GM12878 (cell line): ENCODE data around the gene IL36RN.

Source experiments
- CREB1 ChIP-seq: IDR thresholded peaks from 2 replicates; pipeline ENCODE4 v1.6.1; 2012; ENCODE audit warnings: low read depth, mild to moderate bottlenecking, inconsistent platforms
- MEF2A ChIP-seq: IDR thresholded peaks from 2 replicates; pipeline ENCODE4 v1.6.1; 2011; ENCODE audit warnings: low read depth, mild to moderate bottlenecking, low read length, moderate library complexity; ENCODE audit not compliant: insufficient read depth
- MTA2 ChIP-seq: fragments of 450-650 bp; IDR thresholded peaks from 2 replicates; pipeline ENCODE4 v1.6.1; 2016; ENCODE audit warnings: low read depth, mild to moderate bottlenecking, moderate library complexity
- MXI1 ChIP-seq: fragments of 150-350 bp; IDR thresholded peaks from 2 replicates; pipeline ENCODE4 v1.6.1; 2011; ENCODE audit warnings: low read depth, mild to moderate bottlenecking, inconsistent platforms, low read length, improper control_type of control experiment
- MYC ChIP-seq: IDR thresholded peaks from 2 replicates; pipeline ENCODE4 v1.6.1; 2011; ENCODE audit warnings: mild to moderate bottlenecking, low read length, moderate library complexity, inconsistent platforms; ENCODE audit not compliant: insufficient read depth, insufficient replicate concordance, insufficient read length, severe bottlenecking
- POLR2A ChIP-seq: IDR thresholded peaks from 2 replicates; pipeline ENCODE4 v1.6.1; 2011; ENCODE audit warnings: low read depth, mild to moderate bottlenecking, low read length
- POLR2AphosphoS5 ChIP-seq: IDR thresholded peaks from 2 replicates; pipeline ENCODE4 v1.6.1; 2011; ENCODE audit warnings: mild to moderate bottlenecking, low read length, inconsistent platforms
- RFX5 ChIP-seq: IDR thresholded peaks from 2 replicates; pipeline ENCODE4 v1.6.1; 2011; ENCODE audit warnings: low read depth, low read length, improper control_type of control experiment
- ZNF384 ChIP-seq: IDR thresholded peaks from 2 replicates; pipeline ENCODE4 v1.6.1; 2012; ENCODE audit warnings: low read depth, mild to moderate bottlenecking, low read length, improper control_type of control experiment, borderline replicate concordance
- TF ChIP-seq, protein P1 (sequence below), 3 experiments: IDR thresholded peaks in 2 of 3; conservative IDR thresholded peaks in 1 of 3; 2 replicates each; pipeline ENCODE4 v1.5.1; 2011; ENCODE audit warnings: low read depth in 3 of 3, low read length in 3 of 3, mild to moderate bottlenecking in 3 of 3, control low read depth in 2 of 3, moderate library complexity in 2 of 3, inconsistent platforms in 1 of 3, mixed read lengths in 1 of 3; ENCODE audit not compliant: control insufficient read depth in 2 of 3, insufficient read depth in 1 of 3; ENCODE audit errors: extremely low read depth in 1 of 3
- TF ChIP-seq, protein P2 (sequence below): IDR thresholded peaks from 2 replicates; pipeline ENCODE4 v1.6.1; 2012; ENCODE audit warnings: mild to moderate bottlenecking, low read depth, low read length

DNA sequence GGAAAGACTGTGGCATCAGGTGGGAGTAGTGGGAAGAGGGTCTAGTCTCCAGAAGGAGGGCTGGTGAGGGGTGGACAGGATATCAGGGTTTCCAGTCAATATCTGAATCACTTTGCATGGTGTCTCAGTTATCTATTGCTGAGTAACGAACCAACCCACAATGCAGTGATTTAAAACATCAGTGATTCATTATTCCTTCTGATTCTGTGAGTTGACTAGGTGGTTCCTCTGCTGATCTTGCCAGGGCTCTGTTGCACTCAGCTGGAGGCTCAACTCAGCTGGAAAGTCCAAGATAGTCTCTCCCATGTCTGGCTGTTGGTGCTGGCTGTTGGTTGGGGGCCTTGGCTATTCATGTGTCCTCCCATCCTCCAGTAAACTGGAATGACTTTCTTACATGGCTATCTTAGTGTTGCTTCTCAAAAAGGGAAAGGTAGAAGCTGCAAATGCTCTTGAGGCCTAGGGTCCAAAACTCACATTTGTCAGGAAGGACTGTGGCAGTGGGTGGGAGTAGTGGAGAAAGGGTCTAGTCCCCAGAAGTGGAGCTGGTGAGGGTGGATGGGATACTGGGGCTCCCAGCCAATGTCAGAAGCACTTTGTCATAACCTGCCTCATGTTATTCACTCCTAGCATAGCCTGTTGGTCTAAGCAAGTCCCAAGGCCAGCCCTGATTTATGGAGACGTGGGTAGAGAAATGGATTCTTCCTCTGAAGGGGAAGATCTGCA, 22.7 kb downstream of the IL36RN start:
- TF ChIP-seq POLR2AphosphoS5 (no peak), MTA2 (no peak), MXI1 (no peak), MYC (no peak), POLR2A (no peak), CREB1 (no peak), ZNF384 (no peak), RFX5 (no peak), MEF2A (no peak)
- TF ChIP-seq, protein P1, sequence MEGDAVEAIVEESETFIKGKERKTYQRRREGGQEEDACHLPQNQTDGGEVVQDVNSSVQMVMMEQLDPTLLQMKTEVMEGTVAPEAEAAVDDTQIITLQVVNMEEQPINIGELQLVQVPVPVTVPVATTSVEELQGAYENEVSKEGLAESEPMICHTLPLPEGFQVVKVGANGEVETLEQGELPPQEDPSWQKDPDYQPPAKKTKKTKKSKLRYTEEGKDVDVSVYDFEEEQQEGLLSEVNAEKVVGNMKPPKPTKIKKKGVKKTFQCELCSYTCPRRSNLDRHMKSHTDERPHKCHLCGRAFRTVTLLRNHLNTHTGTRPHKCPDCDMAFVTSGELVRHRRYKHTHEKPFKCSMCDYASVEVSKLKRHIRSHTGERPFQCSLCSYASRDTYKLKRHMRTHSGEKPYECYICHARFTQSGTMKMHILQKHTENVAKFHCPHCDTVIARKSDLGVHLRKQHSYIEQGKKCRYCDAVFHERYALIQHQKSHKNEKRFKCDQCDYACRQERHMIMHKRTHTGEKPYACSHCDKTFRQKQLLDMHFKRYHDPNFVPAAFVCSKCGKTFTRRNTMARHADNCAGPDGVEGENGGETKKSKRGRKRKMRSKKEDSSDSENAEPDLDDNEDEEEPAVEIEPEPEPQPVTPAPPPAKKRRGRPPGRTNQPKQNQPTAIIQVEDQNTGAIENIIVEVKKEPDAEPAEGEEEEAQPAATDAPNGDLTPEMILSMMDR (IDR thresholded peaks at IDR 0.05 in 2 of 3, conservative IDR thresholded peaks at IDR 0.05 in 1 of 3; ENCODE audit: control insufficient read depth in 2 of 3, extremely low read depth in 1 of 3, insufficient read depth in 1 of 3, low read depth in 3 of 3, low read length in 3 of 3): no peak
- TF ChIP-seq, protein P2, sequence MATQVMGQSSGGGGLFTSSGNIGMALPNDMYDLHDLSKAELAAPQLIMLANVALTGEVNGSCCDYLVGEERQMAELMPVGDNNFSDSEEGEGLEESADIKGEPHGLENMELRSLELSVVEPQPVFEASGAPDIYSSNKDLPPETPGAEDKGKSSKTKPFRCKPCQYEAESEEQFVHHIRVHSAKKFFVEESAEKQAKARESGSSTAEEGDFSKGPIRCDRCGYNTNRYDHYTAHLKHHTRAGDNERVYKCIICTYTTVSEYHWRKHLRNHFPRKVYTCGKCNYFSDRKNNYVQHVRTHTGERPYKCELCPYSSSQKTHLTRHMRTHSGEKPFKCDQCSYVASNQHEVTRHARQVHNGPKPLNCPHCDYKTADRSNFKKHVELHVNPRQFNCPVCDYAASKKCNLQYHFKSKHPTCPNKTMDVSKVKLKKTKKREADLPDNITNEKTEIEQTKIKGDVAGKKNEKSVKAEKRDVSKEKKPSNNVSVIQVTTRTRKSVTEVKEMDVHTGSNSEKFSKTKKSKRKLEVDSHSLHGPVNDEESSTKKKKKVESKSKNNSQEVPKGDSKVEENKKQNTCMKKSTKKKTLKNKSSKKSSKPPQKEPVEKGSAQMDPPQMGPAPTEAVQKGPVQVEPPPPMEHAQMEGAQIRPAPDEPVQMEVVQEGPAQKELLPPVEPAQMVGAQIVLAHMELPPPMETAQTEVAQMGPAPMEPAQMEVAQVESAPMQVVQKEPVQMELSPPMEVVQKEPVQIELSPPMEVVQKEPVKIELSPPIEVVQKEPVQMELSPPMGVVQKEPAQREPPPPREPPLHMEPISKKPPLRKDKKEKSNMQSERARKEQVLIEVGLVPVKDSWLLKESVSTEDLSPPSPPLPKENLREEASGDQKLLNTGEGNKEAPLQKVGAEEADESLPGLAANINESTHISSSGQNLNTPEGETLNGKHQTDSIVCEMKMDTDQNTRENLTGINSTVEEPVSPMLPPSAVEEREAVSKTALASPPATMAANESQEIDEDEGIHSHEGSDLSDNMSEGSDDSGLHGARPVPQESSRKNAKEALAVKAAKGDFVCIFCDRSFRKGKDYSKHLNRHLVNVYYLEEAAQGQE: no peak
